ENCODE data around the gene SLC4A4. TPM values are rescaled to one million over a fixed set of nuclear protein-coding genes. Genes with fewer than 3 reads are reported as not detected.

SLC4A4 gene
- total RNA-seq, 1 experiment from 2014 or later: 0.92 TPM

DNA sequence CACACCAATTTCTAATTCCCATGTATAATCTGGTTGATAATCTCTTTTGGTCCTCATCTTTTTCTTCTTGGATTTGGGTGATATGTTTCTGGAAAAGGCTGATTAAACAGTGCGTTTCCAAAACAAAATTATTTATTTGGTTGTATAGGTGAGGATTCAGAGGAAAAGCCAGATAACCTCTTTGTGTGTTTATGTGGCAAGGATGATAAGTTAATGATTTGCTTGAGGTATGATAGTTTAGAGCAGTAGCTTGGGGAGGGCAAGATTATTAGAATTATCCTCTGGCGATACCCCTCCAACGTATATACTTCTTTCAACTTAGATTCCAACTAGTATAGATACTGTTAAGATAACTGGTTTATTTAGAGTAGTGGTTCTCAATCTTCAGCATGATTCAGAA, 53.3 kb downstream of the SLC4A4 start:
- H3K79me2 ChIP-seq (ENCODE audit: insufficient read depth, low read length): no peaks in the 10 kb centered on the region
- no peak overlapping the region for H4K91ac ChIP-seq (ENCODE audit: insufficient read length, low read depth, low read length)
- no peak overlapping the region for H4K8ac ChIP-seq (replicated peaks; ENCODE audit: insufficient read length, low read depth, low read length)
- no peak overlapping the region for H3K4me2 ChIP-seq (ENCODE audit: insufficient read depth, insufficient read length, low read length)
- peaks cover 28 to 30% of the 10 kb centered on the region in 2 experiments for H3K4me1 Mint-ChIP-seq
- no peak overlapping the region for H3K4me3 Mint-ChIP-seq
- H2AFZ ChIP-seq (ENCODE audit: low read length): no peak overlapping the region
- H2BK15ac ChIP-seq (ENCODE audit: low read depth, low read length): no peak overlapping the region
- H2BK20ac ChIP-seq (ENCODE audit: low read depth, low read length, poor library complexity, severe bottlenecking): no peak overlapping the region
- no peak overlapping the region for H2BK5ac ChIP-seq (ENCODE audit: insufficient read length, low read length)
- H3T11ph ChIP-seq (ENCODE audit: low read length): no peak overlapping the region
- no CpG with 5 or more reads among the region's 3 CpGs for WGBS (ENCODE audit: extremely low coverage, insufficient read length, low lambda C conversion rate)
- no peak overlapping the region for H2BK12ac ChIP-seq (ENCODE audit: insufficient read length, low read depth, low read length)
- no peaks in the 10 kb centered on the region for H3K23me2 ChIP-seq (ENCODE audit: insufficient read length, low read depth, low read length, poor library complexity, severe bottlenecking)
- H2BK120ac ChIP-seq (ENCODE audit: low read depth, low read length, poor library complexity, severe bottlenecking): no peak overlapping the region
- H3K27me3 Mint-ChIP-seq (ENCODE audit: low read depth): no peaks in the 10 kb centered on the region
- no peaks in the 10 kb centered on the region for H3K27me3 ChIP-seq (ENCODE audit: insufficient read depth, low read length)
- no peaks in the 10 kb centered on the region for H4K20me1 ChIP-seq (ENCODE audit: control insufficient read depth, insufficient read depth, insufficient read length)
- no peaks in the 10 kb centered on the region for H3K9me3 ChIP-seq (ENCODE audit: control insufficient read depth, low read depth, low read length)
- H3K27ac ChIP-seq (ENCODE audit: insufficient read length, low read depth, low read length): no peak overlapping the region
- no peak overlapping the region for H2AK5ac ChIP-seq (ENCODE audit: insufficient read length, low read length)
- H3K36me3 Mint-ChIP-seq (ENCODE audit: insufficient read depth in 1 of 3, low read depth in 3 of 3): peaks cover 0 to 11% (median 4%) of the 10 kb centered on the region in 3 experiments; a peak in 4 of 7 replicates
- peaks cover 0 to 2% of the 10 kb centered on the region in 2 experiments; a peak in 1 of 5 replicates for H3K9me3 Mint-ChIP-seq
- no peak overlapping the region for H3K14ac ChIP-seq (ENCODE audit: insufficient read depth, low read length)
- peaks cover 2% of the 10 kb centered on the region; the same call in 1 of the 2 replicates for H3K4me1 ChIP-seq (ENCODE audit: insufficient read depth, low read length)
- H3K9ac ChIP-seq (ENCODE audit: extremely low read depth, insufficient read length, low read length): no peak overlapping the region
- no peak overlapping the region for H4K5ac ChIP-seq (ENCODE audit: insufficient read length, low read depth, low read length)
- no peak for DNase-seq
- no peak overlapping the region for H3K27ac Mint-ChIP-seq
- H3K4ac ChIP-seq (ENCODE audit: low read depth, low read length): no peak overlapping the region
- TF ChIP-seq, protein P1, sequence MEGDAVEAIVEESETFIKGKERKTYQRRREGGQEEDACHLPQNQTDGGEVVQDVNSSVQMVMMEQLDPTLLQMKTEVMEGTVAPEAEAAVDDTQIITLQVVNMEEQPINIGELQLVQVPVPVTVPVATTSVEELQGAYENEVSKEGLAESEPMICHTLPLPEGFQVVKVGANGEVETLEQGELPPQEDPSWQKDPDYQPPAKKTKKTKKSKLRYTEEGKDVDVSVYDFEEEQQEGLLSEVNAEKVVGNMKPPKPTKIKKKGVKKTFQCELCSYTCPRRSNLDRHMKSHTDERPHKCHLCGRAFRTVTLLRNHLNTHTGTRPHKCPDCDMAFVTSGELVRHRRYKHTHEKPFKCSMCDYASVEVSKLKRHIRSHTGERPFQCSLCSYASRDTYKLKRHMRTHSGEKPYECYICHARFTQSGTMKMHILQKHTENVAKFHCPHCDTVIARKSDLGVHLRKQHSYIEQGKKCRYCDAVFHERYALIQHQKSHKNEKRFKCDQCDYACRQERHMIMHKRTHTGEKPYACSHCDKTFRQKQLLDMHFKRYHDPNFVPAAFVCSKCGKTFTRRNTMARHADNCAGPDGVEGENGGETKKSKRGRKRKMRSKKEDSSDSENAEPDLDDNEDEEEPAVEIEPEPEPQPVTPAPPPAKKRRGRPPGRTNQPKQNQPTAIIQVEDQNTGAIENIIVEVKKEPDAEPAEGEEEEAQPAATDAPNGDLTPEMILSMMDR (conservative IDR thresholded peaks at IDR 0.05): no peak
- H3K56ac ChIP-seq (ENCODE audit: insufficient read length, low read depth, low read length): no peak overlapping the region
- H3K79me1 ChIP-seq (ENCODE audit: insufficient read depth, low read depth, low read length, poor library complexity, severe bottlenecking): no peaks in the 10 kb centered on the region
- no peak overlapping the region for H3K23ac ChIP-seq (ENCODE audit: insufficient read length, low read depth, low read length)
- no peak overlapping the region for H3K18ac ChIP-seq (ENCODE audit: insufficient read length, low read depth, low read length)

Measured in H9 (cell line).